Esophagus muscularis mucosa (tissue), 4 donors: ENCODE results near the gene ZFR.

Source experiments
- EP300 ChIP-seq: sonication (generic); formaldehyde crosslinking; IDR thresholded peaks from one replicate; pipeline ENCODE4 v1.6.1; 2017; ENCODE audit warnings: antibody characterized with exemption
- POLR2A ChIP-seq: fragments of 450-650 bp; IDR thresholded peaks from one replicate; pipeline ENCODE4 v1.6.1; 2017; ENCODE audit warnings: antibody characterized with exemption, moderate library complexity, mild to moderate bottlenecking, low read depth
- POLR2AphosphoS5 ChIP-seq, 2 donors: sonication (generic); formaldehyde crosslinking; IDR thresholded peaks; one replicate each; pipeline ENCODE4 v1.6.1; 2017; ENCODE audit warnings: antibody characterized with exemption in 2 of 2
- TF ChIP-seq, protein P1 (sequence below), 3 experiments: fragments of 200-600 bp in 2 of 3; fragments of 450-650 bp in 1 of 3; sonication (generic) in 2 of 3; IDR thresholded peaks; one replicate each; pipeline ENCODE4 v1.5.1; 2017 to 2019; ENCODE audit warnings: antibody characterized with exemption in 3 of 3, mild to moderate bottlenecking in 2 of 3, moderate library complexity in 1 of 3

DNA sequence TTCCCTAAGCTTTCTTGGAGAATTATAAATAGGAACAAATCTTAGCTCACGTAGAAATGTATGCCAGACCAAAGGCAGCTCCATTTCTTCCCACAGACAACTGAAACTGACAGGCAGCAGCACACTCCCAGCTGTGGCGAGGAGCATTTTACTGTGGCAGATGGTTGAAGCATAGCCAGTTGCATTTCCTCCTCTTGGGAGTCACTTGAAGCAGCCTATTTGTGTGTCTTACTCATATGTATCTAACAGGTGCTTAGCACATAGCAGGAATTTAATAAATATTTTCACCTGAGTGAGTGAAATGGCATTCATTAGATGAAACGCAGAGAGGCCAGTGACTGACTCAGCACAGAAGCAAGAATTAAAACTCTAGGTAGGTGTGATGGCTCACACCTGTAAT is 119.5 kb downstream of the ZFR start:
- TF ChIP-seq, protein P1, sequence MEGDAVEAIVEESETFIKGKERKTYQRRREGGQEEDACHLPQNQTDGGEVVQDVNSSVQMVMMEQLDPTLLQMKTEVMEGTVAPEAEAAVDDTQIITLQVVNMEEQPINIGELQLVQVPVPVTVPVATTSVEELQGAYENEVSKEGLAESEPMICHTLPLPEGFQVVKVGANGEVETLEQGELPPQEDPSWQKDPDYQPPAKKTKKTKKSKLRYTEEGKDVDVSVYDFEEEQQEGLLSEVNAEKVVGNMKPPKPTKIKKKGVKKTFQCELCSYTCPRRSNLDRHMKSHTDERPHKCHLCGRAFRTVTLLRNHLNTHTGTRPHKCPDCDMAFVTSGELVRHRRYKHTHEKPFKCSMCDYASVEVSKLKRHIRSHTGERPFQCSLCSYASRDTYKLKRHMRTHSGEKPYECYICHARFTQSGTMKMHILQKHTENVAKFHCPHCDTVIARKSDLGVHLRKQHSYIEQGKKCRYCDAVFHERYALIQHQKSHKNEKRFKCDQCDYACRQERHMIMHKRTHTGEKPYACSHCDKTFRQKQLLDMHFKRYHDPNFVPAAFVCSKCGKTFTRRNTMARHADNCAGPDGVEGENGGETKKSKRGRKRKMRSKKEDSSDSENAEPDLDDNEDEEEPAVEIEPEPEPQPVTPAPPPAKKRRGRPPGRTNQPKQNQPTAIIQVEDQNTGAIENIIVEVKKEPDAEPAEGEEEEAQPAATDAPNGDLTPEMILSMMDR (IDR thresholded peaks at IDR 0.05): no peak
- TF ChIP-seq POLR2AphosphoS5 (IDR thresholded peaks at IDR 0.05) (no peak), POLR2A (no peak), EP300 (no peak)
